Measurements from ENCODE around the gene FADD.

The FADD gene

DNA sequence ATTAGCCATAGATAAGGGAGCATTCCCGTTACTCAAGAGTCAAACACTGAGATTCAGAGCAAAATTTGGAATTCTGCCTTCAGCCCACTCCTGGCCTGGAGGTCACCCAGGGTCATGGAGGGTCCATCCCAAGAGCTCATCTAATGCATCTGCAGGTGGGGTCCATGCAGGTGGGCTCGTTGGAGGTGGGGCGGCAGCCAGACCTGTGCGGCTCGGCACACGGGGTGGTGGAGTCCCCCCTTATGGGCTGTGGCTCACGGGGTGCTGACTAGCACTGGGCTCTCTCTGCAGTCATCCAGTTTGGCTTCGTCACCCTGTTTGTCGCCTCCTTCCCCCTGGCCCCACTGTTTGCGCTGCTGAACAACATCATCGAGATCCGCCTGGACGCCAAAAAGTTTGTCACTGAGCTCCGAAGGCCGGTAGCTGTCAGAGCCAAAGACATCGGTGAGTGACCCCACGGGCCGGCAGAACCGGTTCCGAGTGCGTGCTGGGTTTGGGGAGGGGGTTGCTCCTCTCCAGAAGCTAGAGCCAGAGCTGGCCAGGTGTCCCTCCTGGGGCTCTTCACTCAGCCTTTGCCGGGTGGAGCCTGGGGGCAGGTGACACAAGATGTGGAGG, 32.4 kb upstream of the FADD start:
- no peak for DNase-seq (ENCODE audit: low read depth)

DNA sequence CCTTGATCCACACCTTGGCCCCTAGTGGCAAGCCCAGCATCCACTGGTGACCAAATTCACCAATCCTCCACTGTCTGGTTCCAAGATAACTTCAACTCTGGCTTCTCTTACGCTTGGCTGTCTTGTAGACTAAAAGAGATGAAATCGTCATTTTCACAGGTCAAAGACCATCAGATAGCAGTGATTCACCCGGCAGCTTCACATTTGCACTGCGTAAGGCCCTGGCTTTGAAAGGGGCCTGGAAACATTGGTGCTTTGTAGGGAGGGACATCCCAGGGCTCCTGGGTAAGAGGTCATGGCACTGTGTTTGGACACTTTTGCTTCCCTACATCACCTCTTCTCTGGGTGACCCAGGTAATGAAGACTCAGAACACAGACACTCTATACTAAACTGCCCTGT, 30.1 kb upstream of the FADD start:
- DNase-seq (ENCODE audit: low read depth), result no peak
- TF ChIP-seq, protein P1, sequence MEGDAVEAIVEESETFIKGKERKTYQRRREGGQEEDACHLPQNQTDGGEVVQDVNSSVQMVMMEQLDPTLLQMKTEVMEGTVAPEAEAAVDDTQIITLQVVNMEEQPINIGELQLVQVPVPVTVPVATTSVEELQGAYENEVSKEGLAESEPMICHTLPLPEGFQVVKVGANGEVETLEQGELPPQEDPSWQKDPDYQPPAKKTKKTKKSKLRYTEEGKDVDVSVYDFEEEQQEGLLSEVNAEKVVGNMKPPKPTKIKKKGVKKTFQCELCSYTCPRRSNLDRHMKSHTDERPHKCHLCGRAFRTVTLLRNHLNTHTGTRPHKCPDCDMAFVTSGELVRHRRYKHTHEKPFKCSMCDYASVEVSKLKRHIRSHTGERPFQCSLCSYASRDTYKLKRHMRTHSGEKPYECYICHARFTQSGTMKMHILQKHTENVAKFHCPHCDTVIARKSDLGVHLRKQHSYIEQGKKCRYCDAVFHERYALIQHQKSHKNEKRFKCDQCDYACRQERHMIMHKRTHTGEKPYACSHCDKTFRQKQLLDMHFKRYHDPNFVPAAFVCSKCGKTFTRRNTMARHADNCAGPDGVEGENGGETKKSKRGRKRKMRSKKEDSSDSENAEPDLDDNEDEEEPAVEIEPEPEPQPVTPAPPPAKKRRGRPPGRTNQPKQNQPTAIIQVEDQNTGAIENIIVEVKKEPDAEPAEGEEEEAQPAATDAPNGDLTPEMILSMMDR (conservative IDR thresholded peaks at IDR 0.05; ENCODE audit: low read depth, low read length), result no peak

More for the DNA sequence above, 32.4 kb upstream of the FADD start:
- TF ChIP-seq, protein P1 (conservative IDR thresholded peaks at IDR 0.05; ENCODE audit: low read depth, low read length), result no peak
- H3K4me3 ChIP-seq (ENCODE audit: low read length), result no peak overlapping the region

DNA sequence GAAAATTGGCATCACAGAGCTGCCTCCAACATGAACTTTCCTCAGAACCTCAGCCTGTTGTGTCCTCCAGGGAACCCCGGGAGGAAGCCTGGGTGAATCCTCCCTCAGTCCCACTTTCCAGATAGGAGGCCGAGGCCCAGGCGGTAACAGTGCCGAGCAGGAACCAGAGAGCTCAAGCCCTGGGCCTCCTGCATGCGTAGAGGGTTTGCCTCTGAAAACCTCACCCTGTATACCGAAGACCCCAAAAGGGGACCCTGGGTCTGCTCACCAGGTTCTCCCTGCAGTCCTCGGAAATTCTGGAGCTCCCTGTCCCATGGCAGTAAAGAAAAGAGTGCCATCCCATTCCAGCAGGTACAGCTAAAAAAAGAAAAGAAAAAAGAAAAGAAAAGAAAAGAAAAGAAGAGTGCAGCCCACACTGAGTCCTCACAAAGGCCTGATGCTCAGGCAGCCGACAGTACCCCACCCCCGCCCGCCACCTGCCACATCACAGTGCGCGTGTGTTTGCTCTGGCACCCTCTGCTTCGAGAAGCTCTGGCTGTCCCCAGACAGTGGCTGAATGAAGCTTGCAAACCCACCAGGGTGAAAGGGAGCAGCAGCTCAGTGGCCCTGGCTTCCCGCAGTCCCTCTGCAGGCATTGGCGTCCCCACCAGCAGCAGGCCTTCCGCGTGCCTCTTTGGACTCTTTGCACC, 28.4 kb upstream of the FADD start:
- TF ChIP-seq, protein P1 (conservative IDR thresholded peaks at IDR 0.05; ENCODE audit: low read depth, low read length), result no peak

More for the DNA sequence above, 30.1 kb upstream of the FADD start:
- no peak overlapping the region for H3K4me3 ChIP-seq (ENCODE audit: low read length)

GRCh38 chr11:70175236-70175698, 27.8 kb upstream of the FADD start:
- H3K4me3 ChIP-seq (ENCODE audit: low read length), result no peak overlapping the region
- TF ChIP-seq, protein P1 (conservative IDR thresholded peaks at IDR 0.05; ENCODE audit: low read depth, low read length), result no peak
- no peak for DNase-seq (ENCODE audit: low read depth)

More for the DNA sequence above, 28.4 kb upstream of the FADD start:
- H3K4me3 ChIP-seq (ENCODE audit: low read length), result no peak overlapping the region
- DNase-seq (ENCODE audit: low read depth), result no peak

DNA sequence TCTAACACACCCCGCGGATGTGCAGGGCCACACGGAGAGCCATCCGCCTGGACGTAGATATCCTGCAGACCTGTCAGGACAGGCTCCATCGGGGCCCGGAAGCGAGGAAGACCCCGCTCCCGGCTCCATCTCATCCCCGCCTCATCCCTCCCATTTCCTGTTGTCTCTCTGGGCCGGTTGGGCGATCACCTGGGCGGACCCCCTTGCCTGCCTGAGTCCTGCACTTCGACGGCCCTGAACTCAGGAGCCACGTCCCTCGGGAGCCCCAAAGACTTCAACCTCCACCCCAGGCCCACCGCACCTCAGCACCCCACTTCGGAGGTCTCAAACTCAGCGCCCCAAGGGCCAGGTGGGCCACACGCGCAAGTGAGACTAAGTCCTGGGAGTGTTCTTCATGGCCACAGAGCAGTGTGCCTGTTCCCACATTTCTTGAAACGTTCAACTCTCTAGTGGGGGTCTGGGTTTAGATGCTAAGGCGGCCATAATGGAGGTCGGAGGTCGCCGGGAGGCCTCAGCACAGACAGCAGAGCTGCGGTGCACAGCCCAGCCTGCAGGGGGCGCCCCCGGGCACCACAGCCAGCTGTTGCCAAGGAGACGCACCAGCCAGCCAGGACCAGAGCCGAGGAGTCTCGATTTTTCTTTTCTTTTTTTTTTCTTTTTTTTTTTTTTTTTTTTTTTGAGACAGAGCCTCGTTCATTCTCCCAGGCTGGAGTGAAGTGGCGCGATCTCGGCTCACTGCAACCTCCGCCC, 26.0 kb upstream of the FADD start:
- no peak for DNase-seq (ENCODE audit: low read depth)
- TF ChIP-seq, protein P1 (conservative IDR thresholded peaks at IDR 0.05; ENCODE audit: low read depth, low read length), result peak; percentile 62

GRCh38 chr11:70180906-70181305, 22.2 kb upstream of the FADD start:
- no peak for DNase-seq (ENCODE audit: low read depth)
- TF ChIP-seq, protein P1 (conservative IDR thresholded peaks at IDR 0.05; ENCODE audit: low read depth, low read length), result no peak
- no peak overlapping the region for H3K4me3 ChIP-seq (ENCODE audit: low read length)

More for the DNA sequence above, 26.0 kb upstream of the FADD start:
- no peak overlapping the region for H3K4me3 ChIP-seq (ENCODE audit: low read length)
